Fibroblast of lung (primary cell): ENCODE data around the gene SEM1. TPM values are rescaled to one million over a fixed set of nuclear protein-coding genes. Genes with fewer than 3 reads are reported as not detected.

Experiments used
- DNase-seq, 2 donors: peaks; one replicate each; pipeline versions ENCODE4 v3.0.0 to v3.0.0-alpha.2; 2010; ENCODE audit warnings: low read depth in 2 of 2
- H2AFZ ChIP-seq: 2 replicates; pipeline ENCODE4 v1.5.1; 2012; ENCODE audit warnings: low read length, control low read depth, inconsistent platforms
- H3K27ac ChIP-seq: 2 replicates; pipeline ENCODE4 v1.5.1; 2011; ENCODE audit warnings: low read length, control low read depth; ENCODE audit not compliant: insufficient read depth
- H3K27me3 ChIP-seq: 2 replicates; pipeline ENCODE4 v1.5.1; 2011; ENCODE audit warnings: mild to moderate bottlenecking, low read length; ENCODE audit not compliant: control insufficient read depth, insufficient read depth
- H3K36me3 ChIP-seq: 2 replicates; pipeline ENCODE4 v1.5.1; 2011; ENCODE audit warnings: low read length; ENCODE audit not compliant: control insufficient read depth, insufficient read depth
- H3K4me1 ChIP-seq: 2 replicates; pipeline ENCODE4 v1.5.1; 2011; ENCODE audit warnings: low read length; ENCODE audit not compliant: control insufficient read depth, insufficient read depth; ENCODE audit errors: extremely low read depth
- H3K4me2 ChIP-seq: 2 replicates; pipeline ENCODE4 v1.5.1; 2011; ENCODE audit warnings: low read length, control low read depth; ENCODE audit not compliant: insufficient read depth; ENCODE audit errors: extremely low read depth
- H3K4me3 ChIP-seq, 4 experiments: fragments of 200-600 bp in 1 of 4; sonication (generic) in 1 of 4; replicated peaks in 1 of 4; 2 replicates each; pipeline ENCODE4 v1.5.1; 2011 to 2016; ENCODE audit warnings: low read length in 4 of 4, low read depth in 3 of 4, mild to moderate bottlenecking in 3 of 4, control low read depth in 2 of 4, inconsistent platforms in 1 of 4, mixed read lengths in 1 of 4; ENCODE audit not compliant: insufficient read depth in 1 of 4; ENCODE audit errors: control extremely low read depth in 1 of 4
- H3K79me2 ChIP-seq: 2 replicates; pipeline ENCODE4 v1.5.1; 2012; ENCODE audit warnings: mild to moderate bottlenecking, low read length, inconsistent platforms; ENCODE audit not compliant: control insufficient read depth, insufficient read depth
- H3K9ac ChIP-seq: 2 replicates; pipeline ENCODE4 v1.5.1; 2011; ENCODE audit warnings: mild to moderate bottlenecking, low read length, control low read depth; ENCODE audit not compliant: insufficient read depth
- H3K9me3 ChIP-seq: 2 replicates; pipeline ENCODE4 v1.5.1; 2012; ENCODE audit warnings: low read depth, low read length; ENCODE audit not compliant: control insufficient read depth, insufficient read depth
- H4K20me1 ChIP-seq: 2 replicates; pipeline ENCODE4 v1.5.1; 2011; ENCODE audit warnings: low read length; ENCODE audit not compliant: control insufficient read depth, insufficient read depth; ENCODE audit errors: extremely low read depth
- EZH2 ChIP-seq: IDR thresholded peaks from 2 replicates; pipeline ENCODE4 v1.5.1; 2012; ENCODE audit warnings: low read length, control low read depth, mild to moderate bottlenecking; ENCODE audit errors: missing control alignments
- polyA plus RNA-seq, 2 donors: library from polyadenylated mRNA; depleted of rRNA in 1 of 2; stranded (reverse) in 1 of 2; unstranded in 1 of 2; fragments of >200 nt; gene quantifications; 2 replicates each; pipeline ENCODE4 v1.2.1, GENCODE V29; 2011 to 2012; ENCODE audit warnings: missing spikeins in 1 of 2
- total RNA-seq: library from RNA; depleted of rRNA; stranded (reverse); fragments of >200 nt; gene quantifications from 2 replicates; pipeline ENCODE4 v1.2.1, GENCODE V29; 2014
- TF ChIP-seq, protein P1 (sequence below), 2 donors: IDR thresholded peaks in 1 of 2; conservative IDR thresholded peaks in 1 of 2; 1 replicate in 1 of 2; 2 replicates in 1 of 2; pipeline ENCODE4 v1.5.1; 2011 to 2012; ENCODE audit warnings: low read length in 2 of 2, control low read depth in 1 of 2, inconsistent platforms in 1 of 2, low read depth in 1 of 2, mild to moderate bottlenecking in 1 of 2

The SEM1 gene
- total and polyA plus RNA-seq, 2 donors (not counting 1 experiment from before 2014, with no cell fraction given), result 52.7 to 123 TPM

DNA sequence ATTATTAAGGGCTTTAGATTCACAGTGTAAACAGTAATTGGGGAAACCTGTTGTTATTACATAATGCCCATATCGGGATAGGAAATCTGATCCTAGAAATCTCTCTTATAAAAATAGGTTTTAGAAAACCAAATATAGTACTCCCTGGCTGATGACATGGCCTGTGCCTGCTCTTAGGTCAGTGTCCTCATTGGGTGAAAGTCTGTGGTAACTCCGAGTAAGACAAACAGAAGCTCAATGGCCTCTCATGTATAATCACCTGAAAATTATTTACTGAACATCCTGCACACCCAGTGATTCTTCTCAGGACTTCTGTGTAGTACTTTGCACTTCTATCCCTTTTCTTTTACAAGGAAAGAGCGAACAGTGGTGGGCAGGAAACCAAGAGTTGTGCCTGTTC lies 37.8 kb downstream of the SEM1 start:
- DNase-seq, result no peak
- H3K9ac ChIP-seq, result no peak overlapping the region
- no peaks in the 10 kb centered on the region for H4K20me1 ChIP-seq
- no peaks in the 10 kb centered on the region for H3K27me3 ChIP-seq
- H3K9me3 ChIP-seq, result no peaks in the 10 kb centered on the region
- no peaks in the 10 kb centered on the region for H3K4me1 ChIP-seq
- H2AFZ ChIP-seq, result no peak overlapping the region
- H3K36me3 ChIP-seq, result no peaks in the 10 kb centered on the region
- TF ChIP-seq, protein P1, sequence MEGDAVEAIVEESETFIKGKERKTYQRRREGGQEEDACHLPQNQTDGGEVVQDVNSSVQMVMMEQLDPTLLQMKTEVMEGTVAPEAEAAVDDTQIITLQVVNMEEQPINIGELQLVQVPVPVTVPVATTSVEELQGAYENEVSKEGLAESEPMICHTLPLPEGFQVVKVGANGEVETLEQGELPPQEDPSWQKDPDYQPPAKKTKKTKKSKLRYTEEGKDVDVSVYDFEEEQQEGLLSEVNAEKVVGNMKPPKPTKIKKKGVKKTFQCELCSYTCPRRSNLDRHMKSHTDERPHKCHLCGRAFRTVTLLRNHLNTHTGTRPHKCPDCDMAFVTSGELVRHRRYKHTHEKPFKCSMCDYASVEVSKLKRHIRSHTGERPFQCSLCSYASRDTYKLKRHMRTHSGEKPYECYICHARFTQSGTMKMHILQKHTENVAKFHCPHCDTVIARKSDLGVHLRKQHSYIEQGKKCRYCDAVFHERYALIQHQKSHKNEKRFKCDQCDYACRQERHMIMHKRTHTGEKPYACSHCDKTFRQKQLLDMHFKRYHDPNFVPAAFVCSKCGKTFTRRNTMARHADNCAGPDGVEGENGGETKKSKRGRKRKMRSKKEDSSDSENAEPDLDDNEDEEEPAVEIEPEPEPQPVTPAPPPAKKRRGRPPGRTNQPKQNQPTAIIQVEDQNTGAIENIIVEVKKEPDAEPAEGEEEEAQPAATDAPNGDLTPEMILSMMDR (conservative IDR thresholded peaks at IDR 0.05 in 1 of 2, IDR thresholded peaks at IDR 0.05 in 1 of 2; ENCODE audit: low read depth in 1 of 2, low read length in 2 of 2), result no peak
- no peak for TF ChIP-seq EZH2
- no peak overlapping the region for H3K4me3 ChIP-seq
- H3K27ac ChIP-seq, result no peak overlapping the region
- no peak overlapping the region for H3K4me2 ChIP-seq
- no peaks in the 10 kb centered on the region for H3K79me2 ChIP-seq

DNA sequence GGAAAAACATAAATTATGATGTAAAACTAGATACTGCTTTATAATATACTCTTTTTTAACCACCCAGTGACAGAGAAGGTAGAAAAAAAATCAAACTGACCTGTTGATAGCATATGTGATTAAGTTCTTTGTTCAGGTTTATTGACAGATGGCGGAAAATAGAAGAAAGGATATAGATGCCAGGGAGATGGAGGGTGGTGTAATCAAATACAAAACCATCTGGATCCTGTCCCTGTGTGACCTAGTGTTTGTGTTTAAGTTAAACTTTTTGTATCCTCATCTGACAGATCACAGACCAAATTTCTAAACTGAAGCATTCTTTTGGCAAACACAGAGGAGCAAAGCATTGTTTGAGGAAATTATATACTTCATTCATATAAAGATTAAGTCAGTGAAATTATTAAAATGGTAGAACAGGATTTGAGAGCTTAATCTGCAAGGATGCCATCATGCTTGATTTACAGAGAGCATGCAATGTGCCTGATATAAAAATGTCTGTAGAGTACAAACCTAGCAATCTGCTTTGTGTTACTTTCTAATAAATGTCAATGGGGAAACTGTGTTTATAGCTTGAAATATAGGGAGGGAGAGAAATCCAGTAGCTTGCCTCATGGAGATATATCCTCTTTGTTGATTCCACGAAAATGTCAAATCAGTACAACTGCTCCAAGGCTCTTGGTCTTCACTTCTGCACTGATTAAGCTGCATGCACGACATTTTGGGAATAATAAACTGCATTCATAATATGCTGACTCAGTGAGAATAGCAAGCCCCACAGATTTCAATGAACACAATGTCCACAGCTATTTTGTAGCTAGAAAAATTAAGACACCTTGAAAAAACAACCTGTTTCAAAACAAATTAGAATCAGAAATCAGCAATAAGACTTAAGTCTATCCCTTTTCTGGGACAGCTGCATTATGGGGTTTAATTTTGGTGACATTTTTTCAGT lies 39.0 kb downstream of the SEM1 start:
- no peaks in the 10 kb centered on the region for H3K9me3 ChIP-seq
- no peak for TF ChIP-seq EZH2
- TF ChIP-seq, protein P1 (conservative IDR thresholded peaks at IDR 0.05 in 1 of 2, IDR thresholded peaks at IDR 0.05 in 1 of 2; ENCODE audit: low read depth in 1 of 2, low read length in 2 of 2), result no peak
- H3K4me1 ChIP-seq, result no peaks in the 10 kb centered on the region
- no peak overlapping the region for H3K27ac ChIP-seq
- no peak overlapping the region for H3K4me2 ChIP-seq
- H4K20me1 ChIP-seq, result no peaks in the 10 kb centered on the region
- H3K79me2 ChIP-seq, result no peaks in the 10 kb centered on the region
- H3K27me3 ChIP-seq, result no peaks in the 10 kb centered on the region
- DNase-seq, result no peak
- H2AFZ ChIP-seq, result no peak overlapping the region
- no peaks in the 10 kb centered on the region for H3K36me3 ChIP-seq
- H3K9ac ChIP-seq, result no peak overlapping the region
- no peak overlapping the region for H3K4me3 ChIP-seq

DNA sequence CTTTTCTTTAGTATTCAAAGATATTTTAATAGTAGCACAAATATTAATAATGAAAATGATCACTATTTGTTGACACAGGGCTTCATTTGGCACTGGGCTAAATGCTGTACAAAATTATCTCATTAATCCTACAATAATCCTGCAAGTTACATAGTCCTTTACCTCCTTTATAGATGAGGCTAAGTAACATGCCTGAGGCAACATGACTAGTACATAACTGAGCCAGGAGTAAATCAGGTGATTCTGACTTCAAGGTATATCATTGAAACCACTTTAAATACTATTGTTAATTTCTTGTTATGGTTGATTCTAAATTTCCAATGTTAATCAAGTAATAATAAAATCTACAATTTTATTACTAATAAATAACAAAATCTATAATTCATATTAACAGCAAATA lies 39.8 kb downstream of the SEM1 start:
- DNase-seq, result no peak
- Histone ChIP-seq H3K27me3 (no peaks in the 10 kb centered on the region), H3K36me3 (no peaks in the 10 kb centered on the region), H4K20me1 (no peaks in the 10 kb centered on the region), H3K4me3 (no peak overlapping the region), H3K9me3 (no peaks in the 10 kb centered on the region), H3K4me2 (no peak overlapping the region), H3K4me1 (no peaks in the 10 kb centered on the region), H2AFZ (no peak overlapping the region), H3K79me2 (no peaks in the 10 kb centered on the region), H3K27ac (no peak overlapping the region), H3K9ac (no peak overlapping the region)
- TF ChIP-seq EZH2, result no peak
- TF ChIP-seq, protein P1 (conservative IDR thresholded peaks at IDR 0.05 in 1 of 2, IDR thresholded peaks at IDR 0.05 in 1 of 2; ENCODE audit: low read depth in 1 of 2, low read length in 2 of 2), result no peak
